ENCODE measurements around the gene FKBP8.
A peak's percentile ranks its signal among the peaks of the same experiment; 100 is the strongest.

FKBP8 gene

DNA sequence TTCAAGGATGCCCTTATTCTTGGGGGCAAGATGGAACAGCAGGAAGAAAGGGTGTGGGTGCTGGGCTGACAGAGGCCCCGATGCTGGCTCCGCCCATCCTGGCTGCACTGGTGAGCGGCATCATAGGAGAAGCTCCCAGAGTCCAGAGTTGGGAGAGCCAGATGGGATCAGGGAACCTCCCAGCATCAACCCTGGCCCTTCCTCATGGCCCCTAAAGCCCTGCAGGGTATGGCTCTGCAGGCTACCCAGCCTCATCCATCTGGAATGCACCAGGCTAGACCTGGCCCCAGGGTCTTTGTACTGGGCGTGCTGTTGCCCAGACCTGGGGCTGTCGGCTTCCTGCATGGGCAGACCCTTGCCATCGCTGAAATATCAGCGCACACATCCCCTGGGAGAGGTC is 13.6 kb downstream of the FKBP8 start:
- no peak for TF ChIP-seq TEAD4 (IDR thresholded peaks at IDR 0.05)
- TF ChIP-seq, protein P1, sequence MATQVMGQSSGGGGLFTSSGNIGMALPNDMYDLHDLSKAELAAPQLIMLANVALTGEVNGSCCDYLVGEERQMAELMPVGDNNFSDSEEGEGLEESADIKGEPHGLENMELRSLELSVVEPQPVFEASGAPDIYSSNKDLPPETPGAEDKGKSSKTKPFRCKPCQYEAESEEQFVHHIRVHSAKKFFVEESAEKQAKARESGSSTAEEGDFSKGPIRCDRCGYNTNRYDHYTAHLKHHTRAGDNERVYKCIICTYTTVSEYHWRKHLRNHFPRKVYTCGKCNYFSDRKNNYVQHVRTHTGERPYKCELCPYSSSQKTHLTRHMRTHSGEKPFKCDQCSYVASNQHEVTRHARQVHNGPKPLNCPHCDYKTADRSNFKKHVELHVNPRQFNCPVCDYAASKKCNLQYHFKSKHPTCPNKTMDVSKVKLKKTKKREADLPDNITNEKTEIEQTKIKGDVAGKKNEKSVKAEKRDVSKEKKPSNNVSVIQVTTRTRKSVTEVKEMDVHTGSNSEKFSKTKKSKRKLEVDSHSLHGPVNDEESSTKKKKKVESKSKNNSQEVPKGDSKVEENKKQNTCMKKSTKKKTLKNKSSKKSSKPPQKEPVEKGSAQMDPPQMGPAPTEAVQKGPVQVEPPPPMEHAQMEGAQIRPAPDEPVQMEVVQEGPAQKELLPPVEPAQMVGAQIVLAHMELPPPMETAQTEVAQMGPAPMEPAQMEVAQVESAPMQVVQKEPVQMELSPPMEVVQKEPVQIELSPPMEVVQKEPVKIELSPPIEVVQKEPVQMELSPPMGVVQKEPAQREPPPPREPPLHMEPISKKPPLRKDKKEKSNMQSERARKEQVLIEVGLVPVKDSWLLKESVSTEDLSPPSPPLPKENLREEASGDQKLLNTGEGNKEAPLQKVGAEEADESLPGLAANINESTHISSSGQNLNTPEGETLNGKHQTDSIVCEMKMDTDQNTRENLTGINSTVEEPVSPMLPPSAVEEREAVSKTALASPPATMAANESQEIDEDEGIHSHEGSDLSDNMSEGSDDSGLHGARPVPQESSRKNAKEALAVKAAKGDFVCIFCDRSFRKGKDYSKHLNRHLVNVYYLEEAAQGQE (IDR thresholded peaks at IDR 0.05; ENCODE audit: low read depth): no peak

DNA sequence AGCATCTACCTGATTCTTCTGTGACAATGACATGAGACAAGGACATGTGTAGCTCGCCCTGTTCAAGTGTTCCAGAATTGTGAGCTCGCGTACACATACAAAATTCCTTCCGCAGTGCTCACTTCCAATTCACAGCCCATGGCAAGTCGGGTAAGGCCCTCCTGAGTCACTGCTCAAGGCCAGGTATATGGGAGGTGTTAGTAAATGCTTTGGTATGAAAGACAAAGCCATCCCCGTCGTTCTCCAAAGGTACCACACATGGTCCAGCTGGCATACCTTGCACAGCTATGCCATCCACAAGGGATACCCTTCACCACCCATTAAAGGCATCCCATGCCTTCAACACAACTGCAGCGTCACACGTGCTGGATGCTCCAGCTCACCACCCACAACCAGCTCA is 17.1 kb downstream of the FKBP8 start:
- TF ChIP-seq, protein P2, sequence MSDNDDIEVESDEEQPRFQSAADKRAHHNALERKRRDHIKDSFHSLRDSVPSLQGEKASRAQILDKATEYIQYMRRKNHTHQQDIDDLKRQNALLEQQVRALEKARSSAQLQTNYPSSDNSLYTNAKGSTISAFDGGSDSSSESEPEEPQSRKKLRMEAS (IDR thresholded peaks at IDR 0.05): no peak
- TF ChIP-seq EP300 (IDR thresholded peaks at IDR 0.05; ENCODE audit: borderline replicate concordance) (no peak), CREB1 (IDR thresholded peaks at IDR 0.05; ENCODE audit: low read depth) (no peak), CEBPB (IDR thresholded peaks at IDR 0.05) (no peak), TEAD4 (IDR thresholded peaks at IDR 0.05) (no peak), ZBTB7A (IDR thresholded peaks at IDR 0.05; ENCODE audit: low read depth) (no peak), RAD21 (IDR thresholded peaks at IDR 0.05; ENCODE audit: low read depth) (no peak), NFIC (IDR thresholded peaks at IDR 0.05) (no peak), EGR1 (IDR thresholded peaks at IDR 0.05) (no peak), YY1 (IDR thresholded peaks at IDR 0.05; ENCODE audit: low read depth) (no peak), TAF1 (IDR thresholded peaks at IDR 0.05; ENCODE audit: low read depth) (no peak), FOXM1 (IDR thresholded peaks at IDR 0.05; ENCODE audit: borderline replicate concordance, low read depth) (no peak), TCF12 (IDR thresholded peaks at IDR 0.05; ENCODE audit: low read depth) (no peak)
- TF ChIP-seq, protein P1 (IDR thresholded peaks at IDR 0.05; ENCODE audit: low read depth): no peak
- TF ChIP-seq, protein P3, sequence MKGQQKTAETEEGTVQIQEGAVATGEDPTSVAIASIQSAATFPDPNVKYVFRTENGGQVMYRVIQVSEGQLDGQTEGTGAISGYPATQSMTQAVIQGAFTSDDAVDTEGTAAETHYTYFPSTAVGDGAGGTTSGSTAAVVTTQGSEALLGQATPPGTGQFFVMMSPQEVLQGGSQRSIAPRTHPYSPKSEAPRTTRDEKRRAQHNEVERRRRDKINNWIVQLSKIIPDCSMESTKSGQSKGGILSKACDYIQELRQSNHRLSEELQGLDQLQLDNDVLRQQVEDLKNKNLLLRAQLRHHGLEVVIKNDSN (IDR thresholded peaks at IDR 0.05): no peak

DNA sequence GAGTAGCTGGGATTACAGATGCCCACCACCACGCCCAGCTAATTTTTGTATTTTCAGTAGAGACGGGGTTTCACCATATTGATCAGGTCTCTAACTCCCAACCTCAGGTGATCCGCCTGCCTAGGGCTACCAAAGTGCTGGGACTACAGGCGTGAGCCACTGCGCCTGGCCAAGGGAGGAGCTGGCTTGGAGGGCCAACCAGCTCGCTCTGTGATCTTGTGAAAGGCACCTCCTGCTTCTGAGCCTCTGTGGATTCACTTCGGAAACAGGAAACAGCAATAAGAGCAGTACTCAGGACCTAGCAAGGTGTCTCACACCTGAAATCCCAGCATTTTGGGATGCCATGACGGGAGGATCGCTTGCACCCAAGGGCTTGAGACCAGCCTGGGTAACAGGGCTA is 19.5 kb downstream of the FKBP8 start:
- TF ChIP-seq, protein P1 (IDR thresholded peaks at IDR 0.05; ENCODE audit: low read depth): no peak
- TF ChIP-seq EGR1 (IDR thresholded peaks at IDR 0.05) (no peak), NFIC (IDR thresholded peaks at IDR 0.05) (no peak), CEBPB (IDR thresholded peaks at IDR 0.05) (no peak), CREB1 (IDR thresholded peaks at IDR 0.05; ENCODE audit: low read depth) (no peak), TCF12 (IDR thresholded peaks at IDR 0.05; ENCODE audit: low read depth) (no peak), EP300 (IDR thresholded peaks at IDR 0.05; ENCODE audit: borderline replicate concordance) (no peak), TEAD4 (IDR thresholded peaks at IDR 0.05) (no peak), ZBTB7A (IDR thresholded peaks at IDR 0.05; ENCODE audit: low read depth) (no peak), TAF1 (IDR thresholded peaks at IDR 0.05; ENCODE audit: low read depth) (no peak), RAD21 (IDR thresholded peaks at IDR 0.05; ENCODE audit: low read depth) (no peak)
- TF ChIP-seq, protein P2 (IDR thresholded peaks at IDR 0.05): no peak
- TF ChIP-seq, protein P3 (IDR thresholded peaks at IDR 0.05): no peak

DNA sequence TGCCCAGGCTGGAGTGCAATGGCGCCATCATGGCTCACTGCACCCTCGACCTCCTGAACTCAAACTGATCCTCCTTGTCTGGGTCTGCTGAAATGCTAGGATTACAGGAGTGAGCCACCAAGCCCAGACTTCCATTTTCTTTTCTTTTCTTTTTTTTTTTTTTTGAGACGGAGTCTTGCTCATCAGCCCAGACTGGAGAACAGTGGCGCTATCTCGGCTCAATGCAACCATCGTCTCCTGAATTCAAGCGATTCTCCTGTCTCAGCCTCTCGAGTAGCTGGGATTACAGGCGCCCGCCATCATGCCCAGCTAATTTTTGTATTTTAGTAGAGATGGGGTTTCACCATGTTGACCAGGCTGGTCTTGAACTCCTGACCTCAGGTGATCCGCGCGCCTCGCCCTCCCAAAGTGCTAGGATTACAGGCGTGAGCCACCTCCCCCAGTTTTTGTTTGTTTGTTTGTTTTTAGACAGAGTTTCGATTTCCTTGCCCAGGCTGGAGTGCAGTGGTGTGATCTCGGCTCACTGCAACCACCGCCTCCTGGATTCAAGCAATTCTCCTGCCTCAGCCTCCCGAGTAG is 20.4 kb downstream of the FKBP8 start:
- peak; percentile 52; the same call in 1 of the 2 replicates for TF ChIP-seq YY1 (IDR thresholded peaks at IDR 0.05; ENCODE audit: low read depth)

DNA sequence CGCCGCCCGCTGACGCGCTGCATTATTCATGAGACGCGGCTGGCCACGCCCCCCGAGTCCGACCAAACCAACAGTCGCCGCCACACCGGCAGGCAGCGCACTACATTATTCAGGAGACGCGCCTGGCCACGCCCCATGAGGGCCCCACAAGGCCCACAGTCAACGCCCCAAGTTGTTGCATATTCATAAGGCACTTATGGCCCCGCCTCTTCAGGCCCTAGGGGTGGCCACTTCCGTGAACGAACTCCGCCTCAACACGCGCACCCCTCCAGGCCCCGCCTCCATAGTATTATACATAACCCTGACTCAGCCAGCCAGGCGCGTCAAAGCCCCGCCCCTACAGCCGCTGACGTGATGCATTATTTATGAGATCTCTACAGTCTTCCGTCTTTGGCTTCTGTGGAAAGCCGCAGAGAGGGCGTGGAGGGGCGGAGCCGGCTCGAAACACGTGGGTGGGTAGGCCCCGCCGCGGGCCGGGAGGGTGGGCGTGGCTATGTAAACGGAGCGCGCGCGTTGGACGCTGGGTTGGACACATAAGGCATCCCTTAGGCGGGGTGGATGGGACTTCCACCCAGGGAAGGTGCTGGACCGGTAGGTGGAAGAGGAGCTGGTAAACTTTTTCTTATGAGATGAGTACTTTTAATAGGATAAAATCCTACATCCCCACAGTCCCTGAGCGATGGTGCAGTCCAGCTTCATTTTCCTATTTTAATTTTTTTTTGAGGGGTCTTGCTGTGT is 21.1 kb downstream of the FKBP8 start:
- TF ChIP-seq TAF1 (IDR thresholded peaks at IDR 0.05; ENCODE audit: low read depth): no peak
- TF ChIP-seq YY1 (IDR thresholded peaks at IDR 0.05; ENCODE audit: low read depth): no peak
- no peak for TF ChIP-seq FOXM1 (IDR thresholded peaks at IDR 0.05; ENCODE audit: borderline replicate concordance, low read depth)
- no peak for TF ChIP-seq RAD21 (IDR thresholded peaks at IDR 0.05; ENCODE audit: low read depth)
- TF ChIP-seq CREB1 (IDR thresholded peaks at IDR 0.05; ENCODE audit: low read depth): peak; percentile 64; the same call in 1 of the 2 replicates
- TF ChIP-seq EP300 (IDR thresholded peaks at IDR 0.05; ENCODE audit: borderline replicate concordance): no peak
- TF ChIP-seq, protein P3 (IDR thresholded peaks at IDR 0.05): peak; percentile 78
- TF ChIP-seq NFIC (IDR thresholded peaks at IDR 0.05): no peak
- no peak for TF ChIP-seq TEAD4 (IDR thresholded peaks at IDR 0.05)
- TF ChIP-seq EGR1 (IDR thresholded peaks at IDR 0.05): no peak
- TF ChIP-seq, protein P2 (IDR thresholded peaks at IDR 0.05): peak; percentile 20
- TF ChIP-seq, protein P1 (IDR thresholded peaks at IDR 0.05; ENCODE audit: low read depth): no peak
- no peak for TF ChIP-seq TCF12 (IDR thresholded peaks at IDR 0.05; ENCODE audit: low read depth)
- TF ChIP-seq ZBTB7A (IDR thresholded peaks at IDR 0.05; ENCODE audit: low read depth): no peak
- TF ChIP-seq CEBPB (IDR thresholded peaks at IDR 0.05): no peak

All from Ishikawa (cell line).